K562 (cell line): ENCODE data around the gene RDH13. TPM values are rescaled to one million over a fixed set of nuclear protein-coding genes. Genes with fewer than 3 reads are reported as not detected.
A peak's percentile ranks its signal among the peaks of the same experiment; 100 is the strongest.

Experiments
- ATAC-seq: fragments of 200-7000 bp; cut with Tn5 transposase; 3 replicates; pipeline ENCODE4 v1.9.1; 2020; ENCODE audit warnings: moderate library complexity
- BruUV-seq: library from RNA; stranded (reverse); fragments of 400-500 nt; replicated peaks from 2 replicates; lab custom pipeline; 2021; lab: Mats Ljungman, UMichigan
- CTCF ChIA-PET: fragments of 300-600 bp; formaldehyde crosslinking; extraction: SDS; loops from one replicate; lab custom pipeline; 2021; ENCODE audit warnings: low intra/inter-chr PET ratio; lab: Yijun Ruan, JAX
- POLR2A ChIA-PET: fragments of 300-600, 350-650 bp; sonication (Branson Sonifier 250); formaldehyde crosslinking; extraction: SDS; loops from one replicate; lab custom pipeline; 2021; ENCODE audit warnings: antibody characterized with exemption, inconsistent platforms; lab: Yijun Ruan, JAX
- DNase-seq, 4 experiments: peaks; one replicate each; pipeline versions ENCODE4 v3.0.0 to v3.0.0-alpha.2; 2011 to 2018; ENCODE audit warnings: low spot score in 3 of 4, mixed read lengths in 3 of 4; ENCODE audit errors: extremely low read depth in 1 of 4
- FAIRE-seq: peaks from 2 replicates; lab custom pipeline; 2011; peaks lifted over from hg19 to GRCh38; lab: Jason Lieb, UNC
- H2AFZ ChIP-seq: 2 replicates; pipeline ENCODE4 v1.6.0; 2011; ENCODE audit warnings: low read depth, low read length, control low read depth, inconsistent platforms
- H3K27ac ChIP-seq: fragments of 200-600 bp; 3 replicates; pipeline ENCODE4 v1.8.0; 2011; ENCODE audit warnings: low read depth, mild to moderate bottlenecking, control low read depth, inconsistent platforms, low read length, moderate library complexity, mixed read lengths; ENCODE audit errors: extremely low read depth
- H3K27me3 ChIP-seq, 2 experiments: fragments of 300-600 bp in 1 of 2; 2 replicates in 1 of 2; 3 replicates in 1 of 2; pipeline versions ENCODE4 v1.6.0 to v1.8.0; 2011; ENCODE audit warnings: inconsistent platforms in 2 of 2, low read length in 2 of 2, mild to moderate bottlenecking in 1 of 2, mixed read lengths in 1 of 2, moderate library complexity in 1 of 2; ENCODE audit not compliant: control insufficient read depth in 2 of 2, insufficient read depth in 2 of 2
- H3K36me3 ChIP-seq: fragments of 300-600 bp; 3 replicates; pipeline ENCODE4 v1.8.0; 2011; ENCODE audit warnings: mild to moderate bottlenecking, low read length, inconsistent platforms; ENCODE audit not compliant: control insufficient read depth, insufficient read depth
- H3K4me1 ChIP-seq, 2 experiments: fragments of 200-600 bp in 1 of 2; replicated peaks in 1 of 2; 2 replicates in 1 of 2; 3 replicates in 1 of 2; pipeline versions ENCODE4 v1.5.1 to v1.8.0; 2011; ENCODE audit warnings: inconsistent platforms in 2 of 2, low read length in 2 of 2, mild to moderate bottlenecking in 1 of 2, mixed read lengths in 1 of 2, moderate library complexity in 1 of 2; ENCODE audit not compliant: control insufficient read depth in 2 of 2, insufficient read depth in 2 of 2
- H3K4me2 ChIP-seq: 2 replicates; pipeline ENCODE4 v1.6.1; 2011; ENCODE audit warnings: low read length, control low read depth, inconsistent platforms, mixed read lengths; ENCODE audit not compliant: insufficient read depth
- H3K4me3 ChIP-seq: fragments of 200-600 bp; sonication (generic), shearing (Covaris generic); 2 replicates; pipeline ENCODE4 v1.5.1; 2016; ENCODE audit warnings: control low read depth, inconsistent platforms
- H3K79me2 ChIP-seq: fragments of 200-600 bp; 3 replicates; pipeline ENCODE4 v1.8.0; 2011; ENCODE audit warnings: low read length, inconsistent platforms; ENCODE audit not compliant: control insufficient read depth, insufficient read depth
- H3K9ac ChIP-seq, 2 experiments: 2 replicates each; pipeline versions ENCODE4 v1.6.0 to v1.6.1; 2011; ENCODE audit warnings: low read depth in 2 of 2, low read length in 2 of 2, control low read depth in 1 of 2, inconsistent platforms in 1 of 2, mild to moderate bottlenecking in 1 of 2, mixed read lengths in 1 of 2; ENCODE audit not compliant: insufficient read depth in 1 of 2
- H3K9me1 ChIP-seq: one replicate; pipeline ENCODE4 v1.6.0; 2011; ENCODE audit warnings: inconsistent platforms, mild to moderate bottlenecking, low read length, moderate library complexity; ENCODE audit not compliant: control insufficient read depth, insufficient read depth
- H3K9me3 ChIP-seq: replicated peaks from 2 replicates; pipeline ENCODE4 v1.5.1; 2011; ENCODE audit warnings: low read depth, low read length, inconsistent platforms; ENCODE audit not compliant: control insufficient read depth, insufficient read depth
- H4K20me1 ChIP-seq: replicated peaks from 2 replicates; pipeline ENCODE4 v1.6.1; 2011; ENCODE audit warnings: low read length, inconsistent platforms, mixed read lengths; ENCODE audit not compliant: control insufficient read depth, insufficient read depth
- ARID4B ChIP-seq: sonication (generic); formaldehyde crosslinking; IDR thresholded peaks from 2 replicates; pipeline ENCODE4 v1.8.0; 2022; ENCODE audit warnings: mild to moderate bottlenecking, missing genetic modification reagents
- MITF ChIP-seq: IDR thresholded peaks from 2 replicates; pipeline ENCODE4 v1.6.1; 2014; ENCODE audit warnings: antibody characterized with exemption
- RBM22 ChIP-seq: fragments of 200-400 bp; formaldehyde crosslinking; IDR thresholded peaks from 2 replicates; pipeline ENCODE4 v1.6.1; 2018; ENCODE audit warnings: low read length, low read depth; ENCODE audit not compliant: poor library complexity, severe bottlenecking
- RBM34 ChIP-seq: fragments of 200-400 bp; formaldehyde crosslinking; IDR thresholded peaks from 2 replicates; pipeline ENCODE4 v1.6.1; 2018; ENCODE audit warnings: low read length, borderline replicate concordance; ENCODE audit not compliant: insufficient read depth
- TRIM28 ChIP-seq: fragments of 450-650 bp; IDR thresholded peaks from 2 replicates; pipeline ENCODE4 v1.6.1; 2017
- ZBED1 ChIP-seq: IDR thresholded peaks from 2 replicates; pipeline ENCODE4 v1.6.1; 2014
- ZHX1 ChIP-seq: fragments of 150-350 bp; conservative IDR thresholded peaks from 2 replicates; pipeline ENCODE4 v1.6.1; 2014; ENCODE audit warnings: low read length
- ZNF263 ChIP-seq: sonication (generic); formaldehyde crosslinking; IDR thresholded peaks from 2 replicates; pipeline ENCODE4 v1.8.0; 2022; ENCODE audit warnings: mild to moderate bottlenecking, missing genetic modification reagents, borderline replicate concordance
- ZNF699 ChIP-seq: fragments of 250-450 bp; sonication (Bioruptor Pico); IDR thresholded peaks from 2 replicates; pipeline ENCODE4 v1.8.0; 2021; ENCODE audit warnings: mild to moderate bottlenecking, moderate library complexity; ENCODE audit not compliant: insufficient replicate concordance
- WGBS: fragments of 100-300 bp; shearing (Covaris generic); methylation state at CpG from one replicate; pipeline ENCODE4 v1.1.6; 2016; ENCODE audit warnings: low coverage, mixed read lengths; ENCODE audit not compliant: insufficient coverage; ENCODE audit errors: missing lambda C conversion rate; 5-methylcytosine and 5-hydroxymethylcytosine counted together
- in situ Hi-C: fragments of 300-500 bp; cut with MboI; formaldehyde crosslinking; loops from 4 replicates; pipeline ENCODE4 v1.15.0; 2018; ENCODE audit warnings: inconsistent platforms, mixed read lengths
- intact Hi-C: fragments of 100-400 bp; cut with micrococcal nuclease; formaldehyde crosslinking; loops from 2 replicates; pipeline ENCODE4 v1.14.2; 2022
- polyA plus RNA-seq, 8 experiments: library from polyadenylated mRNA; depleted of rRNA in 4 of 8; stranded (reverse) in 5 of 8; unstranded in 3 of 8; fragments of >200 nt; fragmentation: Nextera tagmentation in 2 of 8; fragmentation: Illumina TruSeq in 1 of 8; extraction: Ambion mirVana in 2 of 8; extraction: Trizol in 1 of 8; gene quantifications; 2 replicates each; pipeline versions ENCODE4 v1.2.1 to v1.2.3, GENCODE V29; 2011 to 2014; ENCODE audit warnings: inconsistent platforms in 1 of 8, missing spikeins in 1 of 8
- total RNA-seq, 7 experiments: library from RNA; depleted of rRNA in 6 of 7; stranded (reverse); fragments of >200 nt in 6 of 7; fragmentation: Illumina TruSeq in 2 of 7; extraction: Trizol in 2 of 7; gene quantifications; 2 replicates each; pipeline versions ENCODE4 v1.2.1 to v1.2.3, GENCODE V29; 2011 to 2021; ENCODE audit warnings: low replicate concordance in 1 of 7
- TF ChIP-seq, protein P1 (sequence below), 2 experiments: fragments of 250-450 bp in 1 of 2; fragments of 450-650 bp in 1 of 2; sonication (Bioruptor Pico) in 1 of 2; IDR thresholded peaks; 2 replicates each; pipeline versions ENCODE4 v1.6.1 to v1.8.0; 2016 to 2021; ENCODE audit warnings: mild to moderate bottlenecking in 2 of 2, moderate library complexity in 2 of 2, missing compliant biosample characterization in 1 of 2, missing genetic modification characterization in 1 of 2

The RDH13 gene
- total and polyA plus RNA-seq, 9 of the 15 experiments (the other 6 are each of a cell fraction or from before 2014, with no cell fraction given) = 7.5 to 70.3 (median 39.5) TPM

DNA sequence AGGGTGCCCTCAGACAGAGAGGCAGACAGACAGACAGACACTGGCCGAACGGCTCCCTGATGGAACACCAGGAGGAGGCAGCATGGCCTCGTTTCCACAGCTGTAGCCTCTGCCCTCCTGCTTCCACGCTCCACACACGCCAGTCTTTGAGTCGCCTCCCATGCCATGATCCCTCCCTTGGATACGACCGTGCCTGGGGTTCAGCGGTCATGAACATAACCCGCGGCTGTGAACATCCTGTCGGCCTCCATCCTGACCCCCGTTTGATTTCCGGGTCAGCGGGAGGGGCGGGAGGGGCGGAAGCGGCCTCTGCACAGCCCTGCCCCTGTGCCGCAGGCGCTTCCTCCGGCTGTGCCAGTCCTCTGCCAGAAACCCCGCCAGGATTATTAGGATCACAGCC, 48.2 kb downstream of the RDH13 start (continued):
- no peak for TF ChIP-seq ZNF263 (CRISPR knock-in tag)
- peak; percentile 23; the same call in 1 of the 2 replicates for TF ChIP-seq ARID4B (CRISPR knock-in tag)
- peak; percentile 98 for TF ChIP-seq RBM22
- TF ChIP-seq MITF = no peak
- no peak for TF ChIP-seq TRIM28
- TF ChIP-seq, all 486 proteins: peak for 12

- Histone ChIP-seq H3K79me2 (peaks cover 74% of the 10 kb centered on the region), H3K9ac (no peak overlapping the region), H3K27me3 (no peaks in the 10 kb centered on the region), H3K9me1 (peaks cover 7% of the 10 kb centered on the region), H3K4me2 (no peak overlapping the region), H3K4me1 (peaks cover 10 to 14% of the 10 kb centered on the region in 2 experiments; a peak in 4 of 5 replicates), H4K20me1 (peaks cover 15% of the 10 kb centered on the region), H3K4me3 (no peak overlapping the region), H3K36me3 (peaks cover 37% of the 10 kb centered on the region; the same call in 2 of the 3 replicates), H3K9me3 (no peaks in the 10 kb centered on the region), H2AFZ (no peak overlapping the region), H3K27ac (no peak overlapping the region)
- ChIA-PET CTCF (no interaction called here), POLR2A (no interaction called here)
- in situ Hi-C loops (no loop called here), intact Hi-C loops (no loop called here)
- no peak for DNase-seq
- ATAC-seq = no peak
- FAIRE-seq = no peak
- no TSS peak for BruUV-seq
- 82% methylated on average over 5 of the region's 5 CpGs for WGBS
- no peak for TF ChIP-seq ZHX1
- TF ChIP-seq ZBED1 = no peak
- TF ChIP-seq, protein P1, sequence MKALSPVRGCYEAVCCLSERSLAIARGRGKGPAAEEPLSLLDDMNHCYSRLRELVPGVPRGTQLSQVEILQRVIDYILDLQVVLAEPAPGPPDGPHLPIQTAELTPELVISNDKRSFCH (CRISPR knock-in tag; IDR thresholded peaks at IDR 0.05) = no peak
- TF ChIP-seq, protein P1 (tag; IDR thresholded peaks at IDR 0.05) = no peak
- no peak for TF ChIP-seq ZNF699
- no peak for TF ChIP-seq RBM34
These were observed 49.4 kb downstream of the RDH13 start for GRCh38 chr19:55013596-55013995.
